Activated T-helper 9 cell treated with anti-CD3 and anti-CD28 coated beads, Interleukin-2, amount 50 U/mL, for 16 hours (primary cell): ENCODE measurements around the gene CD63.

Experiments
- DNase-seq: peaks from one replicate; pipeline ENCODE4 v3.0.0-alpha.2; 2020; ENCODE audit warnings: low read depth

CD63 gene

GRCh38 chr12:55704824-55705718, 23.7 kb downstream of the CD63 start:
- no peak for DNase-seq

GRCh38 chr12:55703901-55704761, 24.7 kb downstream of the CD63 start:
- DNase-seq: no peak

- no peak for DNase-seq
Measured at GRCh38 chr12:55703288-55703687, 25.5 kb downstream of the CD63 start.

- DNase-seq: no peak
Measured at GRCh38 chr12:55702861-55703260, 25.9 kb downstream of the CD63 start.

- no peak for DNase-seq
Measured at GRCh38 chr12:55700255-55701018, 28.4 kb downstream of the CD63 start.

GRCh38 chr12:55699471-55700055, 29.2 kb downstream of the CD63 start:
- no peak for DNase-seq

- DNase-seq: no peak
Measured at GRCh38 chr12:55698965-55699364, 29.8 kb downstream of the CD63 start.

GRCh38 chr12:55698241-55698955, 30.4 kb downstream of the CD63 start:
- no peak for DNase-seq

GRCh38 chr12:55697686-55698085, 31.1 kb downstream of the CD63 start:
- no peak for DNase-seq

GRCh38 chr12:55696796-55697462, 31.9 kb downstream of the CD63 start:
- DNase-seq: no peak

GRCh38 chr12:55696141-55696540, 32.7 kb downstream of the CD63 start:
- no peak for DNase-seq

- no peak for DNase-seq
Measured at GRCh38 chr12:55695349-55695748, 33.5 kb downstream of the CD63 start.

- no peak for DNase-seq
Measured at GRCh38 chr12:55694651-55695050, 34.2 kb downstream of the CD63 start.

GRCh38 chr12:55694188-55694515, 34.7 kb downstream of the CD63 start:
- no peak for DNase-seq

- no peak for DNase-seq
Measured at GRCh38 chr12:55693323-55694187, 35.3 kb downstream of the CD63 start.

GRCh38 chr12:55692631-55693322, 36.0 kb downstream of the CD63 start:
- no peak for DNase-seq

- DNase-seq: no peak
Measured at GRCh38 chr12:55688716-55689655, 39.8 kb downstream of the CD63 start.

- no peak for DNase-seq
Measured at GRCh38 chr12:55687746-55688145, 41.1 kb downstream of the CD63 start.
